SW 1271 (cell line): Measurements from ENCODE around the gene INS.
"Not testable (repeated sequence)": the region's sequence is repeated elsewhere in the genome, so short reads cannot be mapped to it uniquely, and the experiment has no call there.

Source experiments
- DNase-seq, 2 experiments: peaks; one replicate each; lab custom pipeline; 2025; lab: John Stamatoyannopoulos, UW

The INS gene

DNA sequence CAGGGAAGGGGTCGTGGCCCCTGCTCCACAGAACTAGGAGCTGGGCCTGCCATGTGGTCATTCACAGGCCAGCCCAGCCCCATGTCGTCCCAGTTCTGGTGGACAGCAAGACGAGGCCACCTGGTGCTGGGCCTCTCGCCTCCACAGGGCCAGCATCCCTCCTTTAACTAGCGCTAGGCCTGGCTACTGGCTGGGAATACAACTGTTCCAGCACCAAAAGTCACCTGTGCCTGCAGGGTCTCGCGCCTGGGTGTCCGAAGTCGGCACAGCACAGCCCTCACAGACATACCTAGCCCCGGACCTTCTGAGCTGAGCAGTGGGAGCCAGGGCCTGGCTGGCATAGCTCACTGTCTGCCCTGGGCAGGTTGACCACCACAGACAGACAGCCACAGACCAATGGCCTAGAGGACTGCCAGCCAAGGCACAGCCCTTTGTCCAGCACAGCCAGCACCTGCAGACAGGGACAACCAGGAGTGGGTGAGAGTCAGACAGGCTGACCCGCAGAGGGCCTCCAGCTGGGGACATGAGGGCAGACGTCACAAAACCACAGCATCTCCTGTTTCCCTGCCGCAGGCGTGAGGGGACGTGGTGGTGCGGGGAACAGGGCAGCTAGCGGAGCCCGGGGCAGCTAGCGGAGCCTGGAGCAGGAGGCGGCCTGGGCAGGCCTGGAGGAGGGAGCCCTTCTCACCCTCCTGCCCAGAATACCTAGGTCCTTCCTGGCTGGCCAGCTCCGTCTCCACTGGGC lies 37.8 kb upstream of the INS start:
- no peak for DNase-seq

DNA sequence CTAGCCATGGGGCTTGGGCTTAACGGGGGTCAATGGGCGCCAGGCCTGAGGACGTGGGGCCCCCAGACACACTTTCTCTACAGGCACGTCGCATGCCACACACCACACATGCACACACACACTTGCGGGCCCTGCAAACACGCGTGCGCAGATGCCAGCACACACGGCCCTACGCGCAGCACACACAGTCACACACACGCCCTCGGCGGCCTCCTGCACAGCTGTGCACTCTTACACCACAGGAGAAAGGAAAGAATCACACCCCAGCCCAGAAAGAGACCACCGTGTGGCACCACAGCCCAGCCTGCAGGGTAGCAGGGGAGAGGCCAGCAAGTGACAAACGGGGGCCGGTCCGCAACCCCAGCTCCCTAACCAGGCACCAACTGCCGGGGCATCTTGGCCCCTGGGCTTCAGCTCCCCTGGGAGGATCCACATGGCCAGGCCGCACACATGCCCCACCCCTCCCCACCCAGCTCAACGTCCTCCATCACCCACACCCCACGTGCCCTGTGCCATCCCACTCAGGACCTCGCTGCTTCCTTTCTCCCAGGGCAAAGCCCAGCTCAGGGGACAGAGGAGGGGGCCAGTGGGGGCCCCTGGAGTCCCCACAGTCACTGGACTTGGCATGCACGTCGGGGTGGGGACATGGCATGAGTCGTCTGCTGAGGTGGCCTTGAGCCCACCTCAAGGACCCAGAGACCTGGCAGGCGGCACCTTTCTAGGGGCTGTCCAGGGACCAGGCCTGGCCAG lies 36.9 kb upstream of the INS start:
- no peak for DNase-seq

GRCh38 chr11:2196970-2197770 lies 36.2 kb upstream of the INS start:
- DNase-seq = peak in 1 of 2 experiments; percentile 51

GRCh38 chr11:2195756-2196088 lies 34.7 kb upstream of the INS start:
- no peak for DNase-seq

DNA sequence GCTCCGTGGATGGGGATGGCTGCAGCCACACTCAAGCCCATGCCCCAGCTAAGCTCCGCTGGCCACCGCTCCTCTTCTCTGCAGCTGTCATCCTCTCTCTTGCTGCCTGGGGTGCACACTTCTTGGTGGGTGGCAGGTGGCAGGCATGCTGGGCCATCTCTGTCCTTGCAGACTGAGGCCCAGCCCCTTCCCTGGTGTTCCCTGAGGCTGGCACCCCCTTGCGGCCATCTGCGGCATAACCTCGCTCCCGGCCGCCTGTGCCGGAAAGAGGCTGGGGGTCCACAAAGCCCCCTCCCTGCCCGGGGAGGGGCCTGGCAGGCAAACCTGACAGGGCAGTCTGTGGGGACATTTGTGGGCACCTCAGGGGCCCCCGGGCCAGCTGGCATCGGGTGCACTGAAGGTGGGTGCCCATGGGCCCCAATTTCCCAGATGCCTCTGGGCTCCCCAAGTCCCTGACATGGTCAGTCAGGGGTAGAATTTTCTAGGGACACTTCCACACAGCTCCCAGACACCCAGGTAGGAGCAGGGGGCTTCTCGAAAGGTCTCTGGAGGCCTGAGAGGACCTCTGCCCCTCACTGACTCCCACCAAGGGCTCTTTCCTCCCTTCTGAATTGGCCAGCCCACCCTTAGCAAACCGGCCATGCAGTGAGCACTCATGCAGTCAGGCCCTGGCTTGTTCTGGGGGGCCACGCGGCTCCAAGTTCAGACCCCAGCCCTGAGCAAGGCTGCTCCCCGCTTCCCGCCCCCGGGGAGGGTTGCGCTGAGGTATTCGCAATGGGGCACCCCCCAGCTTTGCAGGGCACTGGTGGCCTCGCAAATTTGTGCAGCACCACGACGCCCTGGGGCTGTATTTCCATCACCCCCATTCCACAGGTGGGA lies 34.1 kb upstream of the INS start:
- peak in 1 of 2 experiments; percentile 11 for DNase-seq

DNA sequence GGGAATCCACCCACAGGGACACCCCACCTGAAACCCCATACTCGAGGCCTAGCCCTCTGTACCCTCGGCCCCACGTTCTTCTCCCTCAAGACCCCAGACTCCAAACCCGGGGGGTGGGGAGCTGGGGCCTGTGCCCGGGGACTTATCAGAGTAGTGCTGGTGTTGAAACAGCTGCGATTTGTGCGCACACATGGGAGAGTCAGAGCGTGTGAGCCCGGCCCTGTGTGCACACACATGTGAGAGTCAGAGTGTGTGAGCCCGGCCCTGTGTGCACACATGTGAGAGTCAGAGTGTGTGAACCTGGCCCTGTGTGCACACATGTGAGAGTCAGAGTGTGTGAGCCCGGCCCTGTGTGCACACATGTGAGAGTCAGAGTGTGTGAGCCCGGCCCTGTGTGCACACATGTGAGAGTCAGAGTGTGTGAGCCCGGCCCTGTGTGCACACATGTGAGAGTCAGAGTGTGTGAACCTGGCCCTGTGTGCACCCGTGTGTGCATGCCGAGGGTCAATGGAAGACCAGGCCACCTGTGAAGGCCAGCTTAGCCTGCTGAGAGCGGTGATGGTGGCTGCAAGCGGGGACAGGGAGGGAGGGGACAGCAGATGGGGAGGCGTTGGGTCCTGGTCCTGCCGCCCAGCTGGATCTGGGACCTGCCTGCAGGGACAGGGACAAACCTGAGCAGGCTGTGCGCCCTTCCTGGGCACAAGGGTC lies 33.0 kb upstream of the INS start:
- not testable (repeated sequence) for DNase-seq

- no peak for DNase-seq
Observed at GRCh38 chr11:2193099-2193887, 32.3 kb upstream of the INS start.

DNA sequence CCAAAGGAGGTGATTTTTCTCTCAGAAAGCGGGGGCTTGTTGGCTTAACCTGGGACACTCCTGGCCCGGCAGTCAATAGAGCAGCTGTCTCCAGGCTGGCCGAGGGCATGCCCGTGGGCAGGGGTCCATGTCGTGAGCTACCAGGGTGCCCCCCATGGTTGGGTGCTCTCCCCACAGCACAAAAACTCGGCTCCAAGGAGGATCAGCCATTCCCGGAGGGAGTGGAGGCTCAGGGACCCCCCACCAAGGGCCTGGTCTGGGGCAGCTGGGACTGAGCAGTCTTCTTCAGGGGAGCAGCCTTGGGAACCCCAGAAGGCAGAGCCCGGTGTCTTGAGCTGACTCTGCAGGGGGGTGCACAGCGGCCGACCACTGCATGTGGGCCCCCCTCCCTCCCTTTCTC lies 31.4 kb upstream of the INS start:
- DNase-seq = no peak

DNA sequence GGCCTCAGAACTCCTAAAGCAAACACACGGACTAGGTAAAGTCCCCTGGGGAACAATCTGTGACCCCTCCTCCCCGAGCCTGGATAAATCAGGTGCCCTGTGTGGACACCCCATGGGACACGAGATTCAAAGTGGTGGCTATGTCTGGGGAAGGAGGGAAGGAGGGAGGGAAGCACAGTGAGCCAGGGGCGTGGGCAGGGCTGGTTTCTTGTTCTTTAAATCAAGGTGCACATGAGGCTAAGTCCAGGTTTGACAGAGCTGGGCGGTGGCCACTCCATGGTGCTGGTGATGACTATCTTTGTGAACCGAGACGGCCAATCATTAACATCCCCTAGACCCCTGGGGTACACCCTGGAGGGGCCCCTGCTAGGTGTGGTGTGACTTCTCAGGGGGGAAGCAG lies 30.9 kb upstream of the INS start:
- DNase-seq = no peak

- no peak for DNase-seq
Observed at GRCh38 chr11:2190657-2191471, 29.9 kb upstream of the INS start.

DNA sequence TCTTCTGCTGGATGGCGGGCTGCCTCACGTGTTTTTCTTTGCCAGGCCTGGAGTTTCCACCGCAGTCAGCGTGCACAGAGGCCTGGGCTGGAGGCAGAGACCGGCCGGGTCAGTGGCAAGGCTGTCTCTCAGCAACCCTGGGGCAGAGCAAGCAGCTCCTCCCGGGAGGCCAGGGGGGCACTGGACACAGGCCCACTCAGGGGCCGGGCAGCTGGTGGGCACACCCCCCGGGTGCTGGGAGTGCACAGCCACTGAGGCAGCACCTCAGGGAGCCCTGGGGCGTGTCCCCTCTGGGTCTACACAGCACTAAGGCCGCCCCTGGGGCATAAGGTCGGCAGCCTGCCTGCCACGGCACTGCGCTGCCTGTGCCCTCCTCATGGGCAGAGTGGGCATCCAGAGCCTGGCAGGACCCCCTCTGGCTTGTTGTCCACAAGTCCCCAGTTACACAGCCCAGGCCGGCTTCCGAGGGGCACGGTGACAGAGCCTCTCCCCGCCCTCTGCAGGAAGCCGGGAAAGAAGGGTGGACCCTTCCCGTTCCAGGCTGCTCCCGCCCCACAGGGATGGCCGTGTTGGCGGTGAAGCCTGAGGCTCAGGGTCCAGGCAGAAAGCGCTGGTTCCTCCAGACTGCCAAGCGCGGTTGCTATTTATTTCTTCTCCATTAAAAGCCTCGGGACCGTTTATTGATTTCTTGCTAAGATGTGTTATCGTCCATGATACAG lies 29.1 kb upstream of the INS start:
- DNase-seq = no peak

DNA sequence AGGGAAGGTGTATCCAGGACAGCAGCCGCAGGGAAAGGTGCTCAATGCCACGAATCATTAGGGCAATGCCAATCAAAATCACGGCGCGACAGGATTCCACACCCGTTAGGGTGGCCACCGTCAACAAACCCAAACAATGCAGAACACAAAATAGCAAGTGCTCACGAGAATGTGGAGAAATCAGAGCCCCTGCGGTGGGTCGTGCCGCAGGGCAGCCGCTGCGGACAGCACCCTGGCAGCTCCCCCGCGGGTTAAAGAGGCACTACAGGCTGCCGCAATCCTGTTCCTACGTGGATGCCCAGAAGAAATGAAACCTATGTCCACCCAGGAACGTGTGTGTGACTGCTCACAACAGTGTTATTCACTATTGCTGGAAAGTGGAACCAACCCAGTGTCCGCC lies 27.7 kb upstream of the INS start:
- DNase-seq = no peak

DNA sequence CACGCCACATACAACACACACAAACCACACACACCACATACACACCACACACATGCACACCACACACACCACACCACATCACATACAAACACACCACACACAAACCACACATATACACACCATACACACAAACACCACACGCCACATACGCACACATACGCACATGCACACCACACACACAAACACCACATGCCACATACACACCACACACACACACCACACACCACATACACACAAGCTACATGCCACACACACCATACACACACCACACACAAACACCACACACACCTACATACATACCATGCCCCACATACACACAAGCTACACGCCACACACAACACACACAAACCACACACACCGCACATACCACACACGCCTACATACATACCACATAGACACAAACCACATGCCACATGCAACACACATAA lies 26.3 kb upstream of the INS start:
- DNase-seq = no peak

DNA sequence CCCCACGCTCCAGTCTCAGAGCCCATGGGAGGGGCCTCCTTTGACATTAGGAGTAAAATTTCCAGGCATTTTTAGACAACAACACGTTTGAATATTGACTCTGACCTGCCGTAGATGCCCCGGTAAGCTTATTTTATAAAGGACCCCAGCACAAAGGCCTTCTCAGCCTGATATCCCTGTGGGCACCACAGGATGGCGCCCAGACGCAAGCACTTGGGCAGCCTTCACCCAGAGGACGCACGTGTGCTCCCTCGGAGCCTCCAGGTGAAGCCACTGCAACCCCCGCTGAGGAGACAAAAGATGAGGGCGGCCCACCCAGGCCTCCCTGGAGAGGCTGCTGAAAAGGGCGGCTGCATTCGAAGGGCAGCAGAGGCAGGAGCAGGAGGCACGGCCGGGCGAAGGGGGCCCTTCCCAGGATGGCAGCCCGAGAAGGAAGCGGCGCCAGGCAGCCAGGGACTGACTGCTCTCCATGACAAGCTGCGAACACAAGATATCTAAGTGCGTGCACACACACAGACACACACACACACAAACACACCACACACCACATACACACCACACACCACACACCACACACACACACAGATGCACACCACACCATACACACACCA lies 25.8 kb upstream of the INS start:
- DNase-seq = peak in 1 of 2 experiments; percentile 17

DNA sequence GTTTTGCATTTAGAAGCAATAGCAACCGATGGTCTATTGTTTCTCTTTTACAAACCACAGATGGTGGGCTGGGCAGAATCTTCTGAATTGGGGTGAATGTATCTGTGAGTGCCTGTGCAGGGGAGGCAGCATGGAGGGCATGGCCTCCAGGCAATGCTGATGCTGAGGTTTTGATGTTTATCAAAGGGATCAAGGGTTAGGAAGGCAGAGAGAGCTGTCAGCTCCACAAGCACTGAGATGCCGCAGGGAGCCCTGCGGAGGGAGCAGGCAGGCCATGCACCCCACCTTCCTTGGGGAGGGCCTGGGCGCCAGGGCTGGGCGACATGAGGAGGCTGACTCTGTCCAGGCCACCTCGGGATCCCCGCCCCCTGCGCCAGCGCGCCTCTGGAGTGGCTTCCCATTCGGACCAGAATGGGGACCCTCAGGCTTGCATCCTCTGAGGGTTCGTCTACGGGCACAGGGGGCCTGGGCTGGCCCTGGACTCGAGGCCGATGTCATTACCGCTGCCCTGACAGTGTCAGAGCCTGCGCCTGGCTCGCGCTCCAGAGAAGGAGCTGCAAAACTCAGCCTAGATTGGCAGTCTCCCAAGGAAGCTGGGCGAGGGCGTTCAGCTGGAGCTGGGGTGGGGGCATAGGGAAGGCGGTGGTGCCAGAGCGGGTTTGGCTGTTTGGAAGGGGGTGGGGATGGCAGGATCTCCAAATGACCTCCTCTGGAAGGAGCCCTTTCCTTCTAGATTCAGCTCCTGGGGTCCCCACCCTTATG lies 24.5 kb upstream of the INS start:
- DNase-seq = no peak

- DNase-seq = no peak
Observed at GRCh38 chr11:2182692-2183474, 21.9 kb upstream of the INS start.

DNA sequence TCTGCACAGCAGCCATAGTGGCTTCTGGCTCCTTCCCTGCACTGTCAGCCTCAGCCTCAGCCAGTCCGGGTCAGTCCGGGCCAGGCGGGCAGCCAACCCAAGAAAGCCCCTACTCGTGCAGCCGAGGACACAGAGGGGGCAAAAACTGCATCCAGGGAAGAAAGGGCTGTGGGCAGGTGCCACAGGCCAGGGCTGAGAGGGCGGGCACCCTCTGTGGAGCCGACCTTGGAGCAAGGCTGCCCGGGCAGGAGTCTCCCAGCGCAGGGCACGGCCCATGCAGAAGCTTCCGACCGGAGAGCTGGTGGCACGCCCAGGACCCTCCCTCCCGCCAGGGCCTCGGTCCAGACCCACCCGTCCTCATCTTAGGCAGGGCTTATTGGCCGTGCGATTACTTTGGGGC lies 21.1 kb upstream of the INS start:
- no peak for DNase-seq
